Fibroblast of lung (primary cell): ENCODE measurements around the gene STK32C. TPM values are rescaled to one million over a fixed set of nuclear protein-coding genes. Genes with fewer than 3 reads are reported as not detected.

Source experiments
- DNase-seq, 2 donors: peaks; one replicate each; pipeline versions ENCODE4 v3.0.0 to v3.0.0-alpha.2; 2010; ENCODE audit warnings: low read depth in 2 of 2
- H2AFZ ChIP-seq: 2 replicates; pipeline ENCODE4 v1.5.1; 2012; ENCODE audit warnings: low read length, control low read depth, inconsistent platforms
- H3K27ac ChIP-seq: 2 replicates; pipeline ENCODE4 v1.5.1; 2011; ENCODE audit warnings: low read length, control low read depth; ENCODE audit not compliant: insufficient read depth
- H3K27me3 ChIP-seq: 2 replicates; pipeline ENCODE4 v1.5.1; 2011; ENCODE audit warnings: mild to moderate bottlenecking, low read length; ENCODE audit not compliant: control insufficient read depth, insufficient read depth
- H3K36me3 ChIP-seq: 2 replicates; pipeline ENCODE4 v1.5.1; 2011; ENCODE audit warnings: low read length; ENCODE audit not compliant: control insufficient read depth, insufficient read depth
- H3K4me1 ChIP-seq: 2 replicates; pipeline ENCODE4 v1.5.1; 2011; ENCODE audit warnings: low read length; ENCODE audit not compliant: control insufficient read depth, insufficient read depth; ENCODE audit errors: extremely low read depth
- H3K4me2 ChIP-seq: 2 replicates; pipeline ENCODE4 v1.5.1; 2011; ENCODE audit warnings: low read length, control low read depth; ENCODE audit not compliant: insufficient read depth; ENCODE audit errors: extremely low read depth
- H3K4me3 ChIP-seq, 4 experiments: fragments of 200-600 bp in 1 of 4; sonication (generic) in 1 of 4; replicated peaks in 1 of 4; 2 replicates each; pipeline ENCODE4 v1.5.1; 2011 to 2016; ENCODE audit warnings: low read length in 4 of 4, low read depth in 3 of 4, mild to moderate bottlenecking in 3 of 4, control low read depth in 2 of 4, inconsistent platforms in 1 of 4, mixed read lengths in 1 of 4; ENCODE audit not compliant: insufficient read depth in 1 of 4; ENCODE audit errors: control extremely low read depth in 1 of 4
- H3K79me2 ChIP-seq: 2 replicates; pipeline ENCODE4 v1.5.1; 2012; ENCODE audit warnings: mild to moderate bottlenecking, low read length, inconsistent platforms; ENCODE audit not compliant: control insufficient read depth, insufficient read depth
- H3K9ac ChIP-seq: 2 replicates; pipeline ENCODE4 v1.5.1; 2011; ENCODE audit warnings: mild to moderate bottlenecking, low read length, control low read depth; ENCODE audit not compliant: insufficient read depth
- H3K9me3 ChIP-seq: 2 replicates; pipeline ENCODE4 v1.5.1; 2012; ENCODE audit warnings: low read depth, low read length; ENCODE audit not compliant: control insufficient read depth, insufficient read depth
- H4K20me1 ChIP-seq: 2 replicates; pipeline ENCODE4 v1.5.1; 2011; ENCODE audit warnings: low read length; ENCODE audit not compliant: control insufficient read depth, insufficient read depth; ENCODE audit errors: extremely low read depth
- EZH2 ChIP-seq: IDR thresholded peaks from 2 replicates; pipeline ENCODE4 v1.5.1; 2012; ENCODE audit warnings: low read length, control low read depth, mild to moderate bottlenecking; ENCODE audit errors: missing control alignments
- polyA plus RNA-seq, 2 donors: library from polyadenylated mRNA; depleted of rRNA in 1 of 2; stranded (reverse) in 1 of 2; unstranded in 1 of 2; fragments of >200 nt; gene quantifications; 2 replicates each; pipeline ENCODE4 v1.2.1, GENCODE V29; 2011 to 2012; ENCODE audit warnings: missing spikeins in 1 of 2
- total RNA-seq: library from RNA; depleted of rRNA; stranded (reverse); fragments of >200 nt; gene quantifications from 2 replicates; pipeline ENCODE4 v1.2.1, GENCODE V29; 2014
- TF ChIP-seq, protein P1 (sequence below), 2 donors: IDR thresholded peaks in 1 of 2; conservative IDR thresholded peaks in 1 of 2; 1 replicate in 1 of 2; 2 replicates in 1 of 2; pipeline ENCODE4 v1.5.1; 2011 to 2012; ENCODE audit warnings: low read length in 2 of 2, control low read depth in 1 of 2, inconsistent platforms in 1 of 2, low read depth in 1 of 2, mild to moderate bottlenecking in 1 of 2

The STK32C gene
- total and polyA plus RNA-seq, 2 donors (not counting 1 experiment from before 2014, with no cell fraction given), result 4.4 to 21.5 TPM

- no peak overlapping the region for H2AFZ ChIP-seq
- no peaks in the 10 kb centered on the region for H3K36me3 ChIP-seq
- TF ChIP-seq EZH2, result no peak
- TF ChIP-seq, protein P1, sequence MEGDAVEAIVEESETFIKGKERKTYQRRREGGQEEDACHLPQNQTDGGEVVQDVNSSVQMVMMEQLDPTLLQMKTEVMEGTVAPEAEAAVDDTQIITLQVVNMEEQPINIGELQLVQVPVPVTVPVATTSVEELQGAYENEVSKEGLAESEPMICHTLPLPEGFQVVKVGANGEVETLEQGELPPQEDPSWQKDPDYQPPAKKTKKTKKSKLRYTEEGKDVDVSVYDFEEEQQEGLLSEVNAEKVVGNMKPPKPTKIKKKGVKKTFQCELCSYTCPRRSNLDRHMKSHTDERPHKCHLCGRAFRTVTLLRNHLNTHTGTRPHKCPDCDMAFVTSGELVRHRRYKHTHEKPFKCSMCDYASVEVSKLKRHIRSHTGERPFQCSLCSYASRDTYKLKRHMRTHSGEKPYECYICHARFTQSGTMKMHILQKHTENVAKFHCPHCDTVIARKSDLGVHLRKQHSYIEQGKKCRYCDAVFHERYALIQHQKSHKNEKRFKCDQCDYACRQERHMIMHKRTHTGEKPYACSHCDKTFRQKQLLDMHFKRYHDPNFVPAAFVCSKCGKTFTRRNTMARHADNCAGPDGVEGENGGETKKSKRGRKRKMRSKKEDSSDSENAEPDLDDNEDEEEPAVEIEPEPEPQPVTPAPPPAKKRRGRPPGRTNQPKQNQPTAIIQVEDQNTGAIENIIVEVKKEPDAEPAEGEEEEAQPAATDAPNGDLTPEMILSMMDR (conservative IDR thresholded peaks at IDR 0.05 in 1 of 2, IDR thresholded peaks at IDR 0.05 in 1 of 2; ENCODE audit: low read depth in 1 of 2, low read length in 2 of 2), result no peak
- H3K27ac ChIP-seq, result no peak overlapping the region
- H3K4me2 ChIP-seq, result no peak overlapping the region
- H4K20me1 ChIP-seq, result no peaks in the 10 kb centered on the region
- H3K4me3 ChIP-seq, result no peak overlapping the region
- DNase-seq, result peak in 1 of 2 donors; percentile 18
- no peaks in the 10 kb centered on the region for H3K79me2 ChIP-seq
- H3K4me1 ChIP-seq, result no peaks in the 10 kb centered on the region
- H3K9me3 ChIP-seq, result no peaks in the 10 kb centered on the region
- H3K9ac ChIP-seq, result no peak overlapping the region
- H3K27me3 ChIP-seq, result no peaks in the 10 kb centered on the region
Measured at GRCh38 chr10:132245056-132245455, 62.7 kb downstream of the STK32C start.

GRCh38 chr10:132243626-132244025 is 64.1 kb downstream of the STK32C start:
- Histone ChIP-seq H3K27ac (no peak overlapping the region), H3K9ac (no peak overlapping the region), H3K36me3 (no peaks in the 10 kb centered on the region), H3K79me2 (no peaks in the 10 kb centered on the region), H3K27me3 (no peaks in the 10 kb centered on the region), H3K4me1 (no peaks in the 10 kb centered on the region), H4K20me1 (no peaks in the 10 kb centered on the region), H3K4me2 (no peak overlapping the region), H3K4me3 (no peak overlapping the region), H2AFZ (no peak overlapping the region), H3K9me3 (no peaks in the 10 kb centered on the region)
- no peak for TF ChIP-seq EZH2
- TF ChIP-seq, protein P1 (conservative IDR thresholded peaks at IDR 0.05 in 1 of 2, IDR thresholded peaks at IDR 0.05 in 1 of 2; ENCODE audit: low read depth in 1 of 2, low read length in 2 of 2), result no peak
- DNase-seq, result no peak

- Histone ChIP-seq H3K9ac (no peak overlapping the region), H3K36me3 (no peaks in the 10 kb centered on the region), H2AFZ (no peak overlapping the region), H3K9me3 (no peaks in the 10 kb centered on the region), H3K4me3 (no peak overlapping the region), H3K79me2 (no peaks in the 10 kb centered on the region), H3K4me1 (no peaks in the 10 kb centered on the region), H3K27ac (no peak overlapping the region), H4K20me1 (no peaks in the 10 kb centered on the region), H3K4me2 (no peak overlapping the region), H3K27me3 (no peaks in the 10 kb centered on the region)
- no peak for DNase-seq
- TF ChIP-seq, protein P1 (conservative IDR thresholded peaks at IDR 0.05 in 1 of 2, IDR thresholded peaks at IDR 0.05 in 1 of 2; ENCODE audit: low read depth in 1 of 2, low read length in 2 of 2), result no peak
- TF ChIP-seq EZH2, result no peak
Measured at GRCh38 chr10:132243141-132243540, 64.6 kb downstream of the STK32C start.
